Measurements from ENCODE around the gene NADSYN1. TPM values are rescaled to one million over a fixed set of nuclear protein-coding genes. Genes with fewer than 3 reads are reported as not detected.

Gene NADSYN1
- total RNA-seq, 2 donors from 2014 or later = 56.6 to 80.2 TPM

DNA sequence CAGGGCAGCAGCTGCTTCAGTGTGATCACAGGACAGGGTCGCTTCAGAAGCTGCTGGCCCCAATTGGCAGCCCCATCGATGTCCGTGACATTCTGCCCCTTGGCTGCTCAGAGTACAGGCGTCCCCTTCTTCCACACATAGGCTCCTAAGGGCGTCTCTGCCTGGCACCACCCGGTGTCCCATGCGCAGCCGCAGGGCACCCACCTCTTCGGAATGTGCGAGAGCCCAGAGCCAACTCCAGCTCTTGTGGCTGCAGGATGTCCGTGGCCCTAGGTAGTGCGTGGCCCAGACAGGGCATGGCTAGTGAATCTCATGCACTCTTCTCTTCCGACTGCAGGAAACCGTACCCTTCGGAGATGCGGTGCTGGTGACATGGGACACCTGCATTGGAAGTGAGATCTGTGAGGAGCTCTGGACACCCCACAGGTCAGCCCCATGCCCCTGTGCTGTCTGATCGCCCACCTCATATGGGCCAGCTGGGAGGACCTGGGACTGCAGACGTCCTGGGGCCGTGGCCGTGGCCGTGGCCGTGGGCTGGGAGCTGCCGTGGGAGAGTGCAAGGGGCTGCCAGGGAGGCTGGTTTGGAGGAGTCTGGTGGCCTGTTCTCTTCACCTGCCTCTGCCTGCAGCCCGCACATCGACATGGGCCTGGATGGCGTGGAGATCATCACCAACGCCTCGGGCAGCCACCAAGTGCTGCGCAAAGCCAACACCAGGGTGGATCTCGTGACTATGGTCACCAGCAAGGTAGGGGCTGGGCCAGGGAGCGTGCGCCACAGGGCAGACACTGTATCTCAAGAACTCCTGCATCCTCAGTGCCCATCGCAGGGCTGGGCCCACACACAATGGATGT, 20.2 kb downstream of the NADSYN1 start:
- Histone ChIP-seq H3K27ac (no peak overlapping the region), H3K4me3 (no peak overlapping the region), H3K9me3 (no peaks in the 10 kb centered on the region), H3K4me1 (replicated peaks) (no peaks in the 10 kb centered on the region), H3K27me3 (replicated peaks; ENCODE audit: insufficient read depth) (no peaks in the 10 kb centered on the region), H3K36me3 (peaks cover 0 to 13% of the 10 kb centered on the region in 2 donors)
- no peak for DNase-seq (ENCODE audit: low spot score)
- intact Hi-C loops (cut with DNase I) = no loop called here
- WGBS = 95% methylated on average over 28 of the region's 33 CpGs
- no peak for TF ChIP-seq POLR2AphosphoS5 (IDR thresholded peaks at IDR 0.05)
- TF ChIP-seq POLR2A (IDR thresholded peaks at IDR 0.05) = no peak
- TF ChIP-seq, protein P1, sequence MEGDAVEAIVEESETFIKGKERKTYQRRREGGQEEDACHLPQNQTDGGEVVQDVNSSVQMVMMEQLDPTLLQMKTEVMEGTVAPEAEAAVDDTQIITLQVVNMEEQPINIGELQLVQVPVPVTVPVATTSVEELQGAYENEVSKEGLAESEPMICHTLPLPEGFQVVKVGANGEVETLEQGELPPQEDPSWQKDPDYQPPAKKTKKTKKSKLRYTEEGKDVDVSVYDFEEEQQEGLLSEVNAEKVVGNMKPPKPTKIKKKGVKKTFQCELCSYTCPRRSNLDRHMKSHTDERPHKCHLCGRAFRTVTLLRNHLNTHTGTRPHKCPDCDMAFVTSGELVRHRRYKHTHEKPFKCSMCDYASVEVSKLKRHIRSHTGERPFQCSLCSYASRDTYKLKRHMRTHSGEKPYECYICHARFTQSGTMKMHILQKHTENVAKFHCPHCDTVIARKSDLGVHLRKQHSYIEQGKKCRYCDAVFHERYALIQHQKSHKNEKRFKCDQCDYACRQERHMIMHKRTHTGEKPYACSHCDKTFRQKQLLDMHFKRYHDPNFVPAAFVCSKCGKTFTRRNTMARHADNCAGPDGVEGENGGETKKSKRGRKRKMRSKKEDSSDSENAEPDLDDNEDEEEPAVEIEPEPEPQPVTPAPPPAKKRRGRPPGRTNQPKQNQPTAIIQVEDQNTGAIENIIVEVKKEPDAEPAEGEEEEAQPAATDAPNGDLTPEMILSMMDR (IDR thresholded peaks at IDR 0.05) = no peak

DNA sequence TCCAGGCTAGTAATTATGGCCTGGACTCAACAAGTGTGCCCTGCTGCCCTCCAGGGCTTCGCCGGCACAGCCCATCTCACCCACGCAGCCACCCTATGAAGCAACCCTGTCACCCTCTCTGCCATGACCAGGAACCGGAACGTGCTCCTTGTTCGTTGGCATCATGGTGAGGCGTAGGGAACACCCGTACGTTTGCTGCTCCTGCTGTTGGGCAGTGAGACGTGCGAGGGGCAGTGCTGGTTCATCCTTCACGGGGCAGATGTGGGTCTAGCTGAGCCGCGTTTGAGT, 20.7 kb downstream of the NADSYN1 start:
- no peaks in the 10 kb centered on the region for H3K4me1 ChIP-seq (replicated peaks)

DNA sequence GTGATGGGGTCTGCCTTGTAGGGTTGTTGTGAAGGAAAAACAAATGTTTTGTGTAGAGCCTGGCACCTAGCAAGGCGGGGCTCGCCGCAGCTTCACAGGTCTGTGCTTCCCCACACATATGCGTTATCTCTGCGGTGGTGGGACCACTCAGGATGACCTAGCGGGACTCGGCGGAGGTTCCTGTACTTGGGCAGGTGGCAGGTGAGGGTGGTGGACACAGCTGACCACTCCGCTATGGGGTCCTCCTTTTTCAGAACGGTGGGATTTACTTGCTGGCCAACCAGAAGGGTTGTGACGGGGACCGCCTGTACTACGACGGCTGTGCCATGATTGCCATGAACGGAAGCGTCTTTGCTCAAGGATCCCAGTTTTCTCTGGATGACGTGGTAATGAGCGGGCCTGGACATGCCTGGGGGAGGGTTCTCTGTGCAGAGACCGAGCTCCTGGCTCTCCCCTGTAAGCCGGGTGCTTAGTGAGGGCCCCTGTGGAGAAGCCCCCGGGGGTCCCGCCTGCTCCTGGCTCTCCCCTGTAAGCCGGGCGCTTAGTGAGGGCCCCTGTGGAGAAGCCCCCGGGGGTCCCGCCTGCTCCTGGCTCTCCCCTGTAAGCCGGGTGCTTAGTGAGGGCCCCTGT, 21.3 kb downstream of the NADSYN1 start:
- no peaks in the 10 kb centered on the region for H3K9me3 ChIP-seq
- no peaks in the 10 kb centered on the region for H3K27me3 ChIP-seq (replicated peaks; ENCODE audit: insufficient read depth)
- no peak overlapping the region for H3K4me3 ChIP-seq
- H3K36me3 ChIP-seq = peaks cover 0 to 13% of the 10 kb centered on the region in 2 donors
- intact Hi-C loops (cut with DNase I) = no loop called here
- 95% methylated on average over 25 of the region's 27 CpGs for WGBS
- no peak for DNase-seq (ENCODE audit: low spot score)
- TF ChIP-seq, protein P1 (IDR thresholded peaks at IDR 0.05) = no peak
- TF ChIP-seq POLR2AphosphoS5 (IDR thresholded peaks at IDR 0.05) = no peak
- H3K4me1 ChIP-seq (replicated peaks) = no peaks in the 10 kb centered on the region
- H3K27ac ChIP-seq = no peak overlapping the region

More for the DNA sequence above, 20.7 kb downstream of the NADSYN1 start:
- WGBS = 100% methylated on average over 14 of the region's 14 CpGs
- TF ChIP-seq, protein P1 (IDR thresholded peaks at IDR 0.05) = no peak
- TF ChIP-seq POLR2A (IDR thresholded peaks at IDR 0.05) (no peak), POLR2AphosphoS5 (IDR thresholded peaks at IDR 0.05) (no peak)
- H3K36me3 ChIP-seq = peaks cover 0 to 13% of the 10 kb centered on the region in 2 donors
- H3K27ac ChIP-seq = no peak overlapping the region
- DNase-seq (ENCODE audit: low spot score) = no peak
- no peaks in the 10 kb centered on the region for H3K27me3 ChIP-seq (replicated peaks; ENCODE audit: insufficient read depth)
- intact Hi-C loops (cut with DNase I) = no loop called here
- no peak overlapping the region for H3K4me3 ChIP-seq
- no peaks in the 10 kb centered on the region for H3K9me3 ChIP-seq

DNA sequence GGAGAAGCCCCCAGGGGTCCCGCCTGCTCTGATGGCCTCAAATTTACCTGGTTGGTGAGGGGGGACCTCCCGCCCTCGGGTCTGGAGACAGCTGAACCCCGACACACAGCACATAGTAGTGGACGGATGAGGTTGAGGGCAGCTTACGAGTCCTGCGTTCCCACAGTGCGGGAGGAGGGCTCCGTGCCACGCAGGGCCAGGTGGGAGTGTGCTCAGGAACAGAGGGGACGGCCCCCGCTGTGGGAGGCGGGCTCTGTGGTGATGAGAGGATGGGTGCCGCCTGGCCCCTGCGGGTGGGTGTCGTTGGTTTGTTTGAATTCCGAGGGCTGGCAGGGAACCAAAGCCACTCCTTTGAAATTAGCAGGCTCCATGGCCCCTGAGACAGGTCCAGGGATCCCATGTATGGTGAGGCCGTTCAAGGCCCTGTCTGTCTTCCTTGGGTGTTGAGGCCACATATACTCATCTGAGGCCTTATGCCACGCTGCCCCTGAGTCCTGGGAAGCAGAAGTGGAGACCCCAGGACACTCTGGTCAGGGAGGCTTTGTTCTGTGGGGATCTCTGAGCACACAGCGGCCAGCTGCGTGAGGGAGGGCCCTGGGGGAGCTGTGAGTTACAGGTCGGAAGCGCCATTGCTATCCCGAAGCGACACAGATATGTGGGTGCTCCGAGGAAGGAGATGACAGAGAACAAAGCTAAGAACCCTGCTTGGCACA, 21.9 kb downstream of the NADSYN1 start:
- H3K36me3 ChIP-seq = peaks cover 0 to 13% of the 10 kb centered on the region in 2 donors

More for the DNA sequence above, 21.9 kb downstream of the NADSYN1 start:
- DNase-seq (ENCODE audit: low spot score) = no peak
- 86% methylated on average over 25 of the region's 26 CpGs for WGBS
- no peak overlapping the region for H3K4me3 ChIP-seq
- H3K4me1 ChIP-seq (replicated peaks) = no peaks in the 10 kb centered on the region
- H3K9me3 ChIP-seq = no peaks in the 10 kb centered on the region
- intact Hi-C loops (cut with DNase I) = no loop called here
- TF ChIP-seq POLR2A (IDR thresholded peaks at IDR 0.05) (no peak), POLR2AphosphoS5 (IDR thresholded peaks at IDR 0.05) (no peak)
- TF ChIP-seq, protein P1 (IDR thresholded peaks at IDR 0.05) = no peak
- H3K27ac ChIP-seq = no peak overlapping the region
- H3K27me3 ChIP-seq (replicated peaks; ENCODE audit: insufficient read depth) = no peaks in the 10 kb centered on the region
